SKM-1 (cell line): ENCODE measurements around the gene VDAC2.
A peak's percentile ranks its signal among the peaks of the same experiment; 100 is the strongest.
"Not testable (repeated sequence)": the region's sequence is repeated elsewhere in the genome, so short reads cannot be mapped to it uniquely, and the experiment has no call there.

Experiments used
- DNase-seq: peaks from one replicate; lab custom pipeline; 2025; ENCODE audit not compliant: unreplicated experiment; lab: John Stamatoyannopoulos, UW

VDAC2 gene

GRCh38 chr10:75210282-75211006, at the start of gene VDAC2:
Gene VDAC2, plus strand, starts transcription at chr10:75210796. Its CDS starts 363 bp downstream, at chr10:75211159.
- peak; percentile 71 for DNase-seq

GRCh38 chr10:75165684-75166622, 44.6 kb upstream of the VDAC2 start:
- DNase-seq = peak; percentile 78

GRCh38 chr10:75166623-75166972, 44.0 kb upstream of the VDAC2 start:
- DNase-seq = no peak

GRCh38 chr10:75168275-75168674, 42.3 kb upstream of the VDAC2 start:
- DNase-seq = no peak

GRCh38 chr10:75170215-75170614, 40.4 kb upstream of the VDAC2 start:
- DNase-seq = no peak

GRCh38 chr10:75175046-75175445, 35.5 kb upstream of the VDAC2 start:
- no peak for DNase-seq

- no peak for DNase-seq
Measured at GRCh38 chr10:75176046-75176445, 34.5 kb upstream of the VDAC2 start.

- DNase-seq = no peak
Measured at GRCh38 chr10:75176736-75177135, 33.9 kb upstream of the VDAC2 start.

GRCh38 chr10:75179657-75180177, 30.9 kb upstream of the VDAC2 start:
- no peak for DNase-seq

- DNase-seq = no peak
Measured at GRCh38 chr10:75180592-75180991, 30.0 kb upstream of the VDAC2 start.

- no peak for DNase-seq
Measured at GRCh38 chr10:75181073-75181472, 29.5 kb upstream of the VDAC2 start.

GRCh38 chr10:75186310-75186709, 24.3 kb upstream of the VDAC2 start:
- DNase-seq = no peak

GRCh38 chr10:75187961-75188426, 22.6 kb upstream of the VDAC2 start:
- no peak for DNase-seq

- not testable (repeated sequence) for DNase-seq
Measured at GRCh38 chr10:75188522-75188921, 22.1 kb upstream of the VDAC2 start.

- DNase-seq = no peak
Measured at GRCh38 chr10:75189266-75190096, 21.1 kb upstream of the VDAC2 start.

GRCh38 chr10:75191821-75192568, 18.6 kb upstream of the VDAC2 start:
- no peak for DNase-seq

- DNase-seq = not testable (repeated sequence)
Measured at GRCh38 chr10:75194625-75195024, 16.0 kb upstream of the VDAC2 start.

- DNase-seq = no peak
Measured at GRCh38 chr10:75195035-75195763, 15.4 kb upstream of the VDAC2 start.

- DNase-seq = no peak
Measured at GRCh38 chr10:75197066-75197465, 13.5 kb upstream of the VDAC2 start.

- DNase-seq = no peak
Measured at GRCh38 chr10:75197906-75198305, 12.7 kb upstream of the VDAC2 start.
